ENCODE results near the gene ARHGAP36. TPM values are rescaled to one million over a fixed set of nuclear protein-coding genes. Genes with fewer than 3 reads are reported as not detected.

The ARHGAP36 gene
- total RNA-seq, 1 experiment from 2014 or later = not detected

DNA sequence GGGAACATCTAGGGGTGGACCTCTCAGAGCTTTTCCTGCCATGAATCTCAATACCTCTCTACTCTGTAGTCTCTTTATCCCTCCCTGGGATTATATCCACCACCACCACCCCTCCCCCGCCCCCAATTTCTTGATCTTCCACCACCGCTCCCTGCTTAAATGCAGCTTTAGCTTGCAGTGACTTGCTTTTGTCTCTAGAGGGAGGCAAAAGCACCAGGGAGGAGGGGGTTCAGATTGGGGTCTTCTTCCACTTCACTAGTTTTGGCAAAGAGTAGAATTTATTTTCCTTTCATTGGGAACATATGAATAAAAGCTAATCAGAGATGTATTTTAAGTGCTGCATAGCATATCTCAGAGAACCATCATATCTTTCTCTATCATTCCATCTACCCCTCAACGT lies 5.5 kb downstream of the ARHGAP36 start:
- Mint-ChIP-seq H3K4me1 (ENCODE audit: low read depth, unreplicated experiment) (no peaks in the 10 kb centered on the region), H3K36me3 (ENCODE audit: insufficient read depth, unreplicated experiment) (no peaks in the 10 kb centered on the region), H3K4me3 (ENCODE audit: low read depth, unreplicated experiment) (no peak overlapping the region), H3K27ac (ENCODE audit: unreplicated experiment) (no peak overlapping the region), H3K27me3 (ENCODE audit: unreplicated experiment) (peaks cover 27% of the 10 kb centered on the region), H3K9me3 (ENCODE audit: low read depth, unreplicated experiment) (no peaks in the 10 kb centered on the region)
- no TSS peak for BruUV-seq (replicated peaks)
- intact Hi-C loops (cut with micrococcal nuclease; ENCODE audit: unreplicated experiment) = no loop called here
- TF ChIP-seq, protein P1, sequence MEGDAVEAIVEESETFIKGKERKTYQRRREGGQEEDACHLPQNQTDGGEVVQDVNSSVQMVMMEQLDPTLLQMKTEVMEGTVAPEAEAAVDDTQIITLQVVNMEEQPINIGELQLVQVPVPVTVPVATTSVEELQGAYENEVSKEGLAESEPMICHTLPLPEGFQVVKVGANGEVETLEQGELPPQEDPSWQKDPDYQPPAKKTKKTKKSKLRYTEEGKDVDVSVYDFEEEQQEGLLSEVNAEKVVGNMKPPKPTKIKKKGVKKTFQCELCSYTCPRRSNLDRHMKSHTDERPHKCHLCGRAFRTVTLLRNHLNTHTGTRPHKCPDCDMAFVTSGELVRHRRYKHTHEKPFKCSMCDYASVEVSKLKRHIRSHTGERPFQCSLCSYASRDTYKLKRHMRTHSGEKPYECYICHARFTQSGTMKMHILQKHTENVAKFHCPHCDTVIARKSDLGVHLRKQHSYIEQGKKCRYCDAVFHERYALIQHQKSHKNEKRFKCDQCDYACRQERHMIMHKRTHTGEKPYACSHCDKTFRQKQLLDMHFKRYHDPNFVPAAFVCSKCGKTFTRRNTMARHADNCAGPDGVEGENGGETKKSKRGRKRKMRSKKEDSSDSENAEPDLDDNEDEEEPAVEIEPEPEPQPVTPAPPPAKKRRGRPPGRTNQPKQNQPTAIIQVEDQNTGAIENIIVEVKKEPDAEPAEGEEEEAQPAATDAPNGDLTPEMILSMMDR (IDR thresholded peaks at IDR 0.05; ENCODE audit: unreplicated experiment) = no peak
- CTCF ChIA-PET = interaction anchor here (0.7 kb wide), 1 partner anchor 163 kb away, joined by 3 read pairs; no protein-coding TSS in a partner anchor
- no peak for DNase-seq

DNA sequence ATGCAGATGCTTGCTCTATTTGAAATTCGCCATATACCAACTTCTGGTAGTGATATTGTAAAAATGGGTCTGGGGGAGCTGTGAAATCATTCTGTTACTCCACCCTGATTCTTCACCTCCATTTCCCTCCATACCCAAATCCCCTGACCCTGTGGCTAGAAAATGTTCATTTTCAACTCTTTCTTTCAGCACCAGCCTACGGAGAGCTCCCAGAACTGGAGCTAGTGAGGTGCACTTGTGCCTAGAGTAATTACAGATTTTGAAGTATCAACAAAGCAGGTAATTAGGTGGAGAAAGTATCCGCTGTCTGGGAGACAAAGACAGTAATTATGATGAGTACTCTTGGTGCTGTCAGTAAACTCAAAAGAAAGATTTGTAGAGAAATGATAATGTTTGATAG lies 8.1 kb downstream of the ARHGAP36 start:
- BruUV-seq (replicated peaks) = no TSS peak
- intact Hi-C loops (cut with micrococcal nuclease; ENCODE audit: unreplicated experiment) = no loop called here
- Mint-ChIP-seq H3K4me1 (ENCODE audit: low read depth, unreplicated experiment) (no peaks in the 10 kb centered on the region), H3K9me3 (ENCODE audit: low read depth, unreplicated experiment) (no peaks in the 10 kb centered on the region), H3K27ac (ENCODE audit: unreplicated experiment) (no peak overlapping the region), H3K4me3 (ENCODE audit: low read depth, unreplicated experiment) (no peak overlapping the region), H3K27me3 (ENCODE audit: unreplicated experiment) (peaks cover 18% of the 10 kb centered on the region), H3K36me3 (ENCODE audit: insufficient read depth, unreplicated experiment) (no peaks in the 10 kb centered on the region)
- CTCF ChIA-PET = no interaction called here
- TF ChIP-seq, protein P1 (IDR thresholded peaks at IDR 0.05; ENCODE audit: unreplicated experiment) = no peak
- no peak for DNase-seq

DNA sequence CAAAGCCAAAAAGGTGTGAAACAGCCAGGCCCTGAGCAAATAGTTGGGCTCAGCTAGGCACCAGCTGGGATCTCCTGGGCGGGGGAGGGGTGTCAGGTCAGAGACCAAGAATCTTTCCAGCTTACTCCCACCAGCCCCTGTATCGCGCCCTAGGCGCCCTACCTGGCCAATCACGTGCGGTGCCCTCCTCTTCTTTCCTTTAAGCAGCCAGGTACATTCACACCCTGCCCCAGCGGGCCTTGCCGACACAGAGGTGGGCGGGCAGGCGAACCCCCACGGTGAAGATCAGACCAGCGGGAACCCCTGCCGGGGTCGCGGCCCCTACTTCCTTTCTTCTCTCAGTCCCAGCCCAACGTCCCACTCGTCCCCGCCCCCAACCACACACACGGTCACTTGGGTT lies 9.1 kb downstream of the ARHGAP36 start:
- peaks cover 27% of the 10 kb centered on the region for H3K27me3 Mint-ChIP-seq (ENCODE audit: unreplicated experiment)
- CTCF ChIA-PET = no interaction called here
- DNase-seq = no peak
- TF ChIP-seq, protein P1 (IDR thresholded peaks at IDR 0.05; ENCODE audit: unreplicated experiment) = no peak
- no peaks in the 10 kb centered on the region for H3K36me3 Mint-ChIP-seq (ENCODE audit: insufficient read depth, unreplicated experiment)
- BruUV-seq (replicated peaks) = no TSS peak
- intact Hi-C loops (cut with micrococcal nuclease; ENCODE audit: unreplicated experiment) = no loop called here
- no peak overlapping the region for H3K27ac Mint-ChIP-seq (ENCODE audit: unreplicated experiment)
- no peaks in the 10 kb centered on the region for H3K4me1 Mint-ChIP-seq (ENCODE audit: low read depth, unreplicated experiment)
- no peak overlapping the region for H3K4me3 Mint-ChIP-seq (ENCODE audit: low read depth, unreplicated experiment)
- no peaks in the 10 kb centered on the region for H3K9me3 Mint-ChIP-seq (ENCODE audit: low read depth, unreplicated experiment)

DNA sequence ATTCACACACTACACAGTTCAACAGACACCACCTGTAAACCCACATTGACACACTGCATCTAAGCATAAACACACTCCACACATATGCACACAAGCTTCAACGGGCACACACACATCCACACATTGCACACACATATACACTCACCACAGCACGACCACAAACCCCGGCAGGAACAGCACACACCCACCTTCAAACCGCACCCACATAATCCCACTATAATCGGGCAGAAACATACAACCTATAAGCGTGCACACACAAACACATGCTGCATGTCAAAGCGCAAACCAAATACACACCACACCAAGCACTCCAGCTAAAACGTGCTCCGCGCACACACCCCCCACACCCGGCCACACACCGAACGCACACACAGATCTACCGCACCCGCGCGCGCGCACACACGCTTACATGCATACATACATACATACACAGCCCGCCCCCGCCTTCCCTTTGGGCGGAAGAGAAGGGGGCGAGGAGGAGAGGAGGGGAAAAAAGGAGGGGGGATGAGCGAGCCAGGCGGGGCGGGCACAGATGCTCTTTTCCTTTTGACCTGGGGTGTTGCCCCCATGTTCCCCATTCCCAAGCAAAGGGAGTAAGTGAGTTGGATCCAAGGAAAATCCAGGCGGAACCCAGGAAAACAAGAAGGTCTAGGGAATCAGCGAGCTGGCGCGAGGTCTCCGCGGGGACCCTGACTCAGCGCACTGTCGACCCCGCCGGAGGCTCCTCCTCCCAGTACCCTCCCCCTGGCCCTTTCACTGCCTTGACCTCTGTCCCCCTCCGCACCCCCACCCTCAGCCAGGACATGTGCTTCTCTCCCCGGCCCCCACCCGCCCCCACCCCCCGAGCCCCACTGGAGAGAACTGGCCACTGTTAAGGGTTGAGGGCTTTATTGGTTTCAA lies 9.9 kb downstream of the ARHGAP36 start:
- no peak for DNase-seq
- TF ChIP-seq, protein P1 (IDR thresholded peaks at IDR 0.05; ENCODE audit: unreplicated experiment) = no peak
- intact Hi-C loops (cut with micrococcal nuclease; ENCODE audit: unreplicated experiment) = no loop called here
- CTCF ChIA-PET = no interaction called here
- H3K4me1 Mint-ChIP-seq (ENCODE audit: low read depth, unreplicated experiment) = no peaks in the 10 kb centered on the region
- H3K4me3 Mint-ChIP-seq (ENCODE audit: low read depth, unreplicated experiment) = no peak overlapping the region
- no peak overlapping the region for H3K27ac Mint-ChIP-seq (ENCODE audit: unreplicated experiment)
- peaks cover 36% of the 10 kb centered on the region for H3K27me3 Mint-ChIP-seq (ENCODE audit: unreplicated experiment)
- H3K36me3 Mint-ChIP-seq (ENCODE audit: insufficient read depth, unreplicated experiment) = no peaks in the 10 kb centered on the region
- no TSS peak for BruUV-seq (replicated peaks)
- H3K9me3 Mint-ChIP-seq (ENCODE audit: low read depth, unreplicated experiment) = no peaks in the 10 kb centered on the region

All from Calu3 (cell line).